HepG2 (cell line): Measurements from ENCODE around the gene CFAP97. TPM values are rescaled to one million over a fixed set of nuclear protein-coding genes. Genes with fewer than 3 reads are reported as not detected.

ENCODE experiments used
- HNF1A ChIP-seq, 2 experiments: sonication (generic) in 1 of 2; formaldehyde crosslinking in 1 of 2; IDR thresholded peaks; 2 replicates each; pipeline versions ENCODE4 v1.4.0 to v1.6.1; 2016 to 2020; ENCODE audit warnings: borderline replicate concordance in 1 of 2, low read depth in 1 of 2, mild to moderate bottlenecking in 1 of 2, missing genetic modification reagents in 1 of 2
- HNRNPLL ChIP-seq: fragments of 200-400 bp; formaldehyde crosslinking; IDR thresholded peaks from 2 replicates; pipeline ENCODE4 v1.6.1; 2017; ENCODE audit warnings: mild to moderate bottlenecking, low read depth, low read length; ENCODE audit not compliant: poor library complexity, severe bottlenecking
- PBX3 ChIP-seq: sonication (generic); formaldehyde crosslinking; IDR thresholded peaks from 2 replicates; pipeline ENCODE4 v1.8.1; 2023; ENCODE audit warnings: missing genetic modification reagents, inconsistent platforms, borderline replicate concordance
- ZNF800 ChIP-seq: sonication (generic); formaldehyde crosslinking; IDR thresholded peaks from 2 replicates; pipeline ENCODE4 v1.4.0; 2020; ENCODE audit warnings: missing genetic modification reagents
- polyA plus RNA-seq, 8 experiments: library from polyadenylated mRNA; depleted of rRNA in 3 of 8; stranded (reverse) in 7 of 8; unstranded in 1 of 8; fragments of >200 nt; fragmentation: Illumina TruSeq in 4 of 8; extraction: Trizol in 4 of 8; gene quantifications; 2 replicates each; pipeline versions ENCODE4 v1.2.1 to v1.2.3, GENCODE V29; 2011 to 2016; ENCODE audit warnings: low read depth in 4 of 8, missing spikeins in 1 of 8, mixed read lengths in 1 of 8; ENCODE audit not compliant: insufficient read depth in 1 of 8
- total RNA-seq, 5 experiments: library from RNA; depleted of rRNA; stranded (reverse); fragments of >200 nt; fragmentation: Illumina TruSeq; extraction: Trizol; gene quantifications; 2 replicates each; pipeline ENCODE4 v1.2.3, GENCODE V29; 2016; ENCODE audit warnings: low read depth in 1 of 5

CFAP97 gene
- total and polyA plus RNA-seq, 2 of the 13 experiments (the other 11 are each of a cell fraction or from before 2014, with no cell fraction given): 32.1 to 44.4 TPM

- no peak for TF ChIP-seq ZNF800 (CRISPR knock-in tag)
- TF ChIP-seq HNF1A (IDR thresholded peaks at IDR 0.05; ENCODE audit: low read depth): no peak
- TF ChIP-seq HNF1A (CRISPR knock-in tag; IDR thresholded peaks at IDR 0.05; ENCODE audit: borderline replicate concordance): no peak
- TF ChIP-seq PBX3: no peak
- TF ChIP-seq HNRNPLL: no peak
Measured at GRCh38 chr4:185141777-185142176, 62.0 kb downstream of the CFAP97 start (continued).
